ENCODE results near the gene BMPR1B. TPM values are rescaled to one million over a fixed set of nuclear protein-coding genes. Genes with fewer than 3 reads are reported as not detected.

The BMPR1B gene
- total RNA-seq, 2 donors from 2014 or later = 0.10 to 0.24 TPM

GRCh38 chr4:94722270-94722669 is 35.5 kb upstream of the BMPR1B start:
- H3K36me3 ChIP-seq = no peaks in the 10 kb centered on the region
- intact Hi-C loops (cut with DNase I) = no loop called here
- TF ChIP-seq, protein P1, sequence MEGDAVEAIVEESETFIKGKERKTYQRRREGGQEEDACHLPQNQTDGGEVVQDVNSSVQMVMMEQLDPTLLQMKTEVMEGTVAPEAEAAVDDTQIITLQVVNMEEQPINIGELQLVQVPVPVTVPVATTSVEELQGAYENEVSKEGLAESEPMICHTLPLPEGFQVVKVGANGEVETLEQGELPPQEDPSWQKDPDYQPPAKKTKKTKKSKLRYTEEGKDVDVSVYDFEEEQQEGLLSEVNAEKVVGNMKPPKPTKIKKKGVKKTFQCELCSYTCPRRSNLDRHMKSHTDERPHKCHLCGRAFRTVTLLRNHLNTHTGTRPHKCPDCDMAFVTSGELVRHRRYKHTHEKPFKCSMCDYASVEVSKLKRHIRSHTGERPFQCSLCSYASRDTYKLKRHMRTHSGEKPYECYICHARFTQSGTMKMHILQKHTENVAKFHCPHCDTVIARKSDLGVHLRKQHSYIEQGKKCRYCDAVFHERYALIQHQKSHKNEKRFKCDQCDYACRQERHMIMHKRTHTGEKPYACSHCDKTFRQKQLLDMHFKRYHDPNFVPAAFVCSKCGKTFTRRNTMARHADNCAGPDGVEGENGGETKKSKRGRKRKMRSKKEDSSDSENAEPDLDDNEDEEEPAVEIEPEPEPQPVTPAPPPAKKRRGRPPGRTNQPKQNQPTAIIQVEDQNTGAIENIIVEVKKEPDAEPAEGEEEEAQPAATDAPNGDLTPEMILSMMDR (IDR thresholded peaks at IDR 0.05) = no peak

DNA sequence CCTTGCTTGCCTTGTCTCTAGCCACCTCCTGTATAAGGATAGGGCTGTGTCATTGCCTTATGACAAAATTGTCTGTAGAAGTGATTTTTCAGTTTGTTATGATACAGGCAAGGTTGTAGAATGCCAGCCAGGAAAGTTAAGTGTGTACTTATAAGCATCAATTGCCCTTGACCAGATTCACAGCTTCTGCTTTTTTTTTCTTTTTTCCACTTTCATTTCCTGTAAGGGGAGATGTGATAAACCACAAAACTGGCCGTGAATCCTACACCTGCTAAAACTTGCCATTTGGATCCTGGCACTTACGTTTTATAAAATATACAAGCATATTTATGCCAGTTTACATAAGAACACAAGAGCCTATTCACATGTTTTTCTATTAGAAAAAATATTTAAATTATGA is 35.0 kb upstream of the BMPR1B start:
- TF ChIP-seq, protein P1 (IDR thresholded peaks at IDR 0.05) = no peak
- no peaks in the 10 kb centered on the region for H3K4me1 ChIP-seq
- no peak overlapping the region for H3K9ac ChIP-seq (ENCODE audit: low read depth in 2 of 2, low read length in 2 of 2)
- DNase-seq = no peak
- H3K27ac ChIP-seq = no peak overlapping the region
- H3K27me3 ChIP-seq = no peaks in the 10 kb centered on the region
- no peaks in the 10 kb centered on the region for H3K9me3 ChIP-seq
- H3K4me3 ChIP-seq = no peak overlapping the region
- no peaks in the 10 kb centered on the region for H3K36me3 ChIP-seq
- intact Hi-C loops (cut with DNase I) = no loop called here

More at GRCh38 chr4:94722270-94722669, 35.5 kb upstream of the BMPR1B start:
- Histone ChIP-seq H3K4me1 (no peaks in the 10 kb centered on the region), H3K27me3 (no peaks in the 10 kb centered on the region), H3K9me3 (no peaks in the 10 kb centered on the region), H3K27ac (no peak overlapping the region), H3K4me3 (no peak overlapping the region), H3K9ac (ENCODE audit: low read depth in 2 of 2, low read length in 2 of 2) (no peak overlapping the region)
- no peak for DNase-seq

DNA sequence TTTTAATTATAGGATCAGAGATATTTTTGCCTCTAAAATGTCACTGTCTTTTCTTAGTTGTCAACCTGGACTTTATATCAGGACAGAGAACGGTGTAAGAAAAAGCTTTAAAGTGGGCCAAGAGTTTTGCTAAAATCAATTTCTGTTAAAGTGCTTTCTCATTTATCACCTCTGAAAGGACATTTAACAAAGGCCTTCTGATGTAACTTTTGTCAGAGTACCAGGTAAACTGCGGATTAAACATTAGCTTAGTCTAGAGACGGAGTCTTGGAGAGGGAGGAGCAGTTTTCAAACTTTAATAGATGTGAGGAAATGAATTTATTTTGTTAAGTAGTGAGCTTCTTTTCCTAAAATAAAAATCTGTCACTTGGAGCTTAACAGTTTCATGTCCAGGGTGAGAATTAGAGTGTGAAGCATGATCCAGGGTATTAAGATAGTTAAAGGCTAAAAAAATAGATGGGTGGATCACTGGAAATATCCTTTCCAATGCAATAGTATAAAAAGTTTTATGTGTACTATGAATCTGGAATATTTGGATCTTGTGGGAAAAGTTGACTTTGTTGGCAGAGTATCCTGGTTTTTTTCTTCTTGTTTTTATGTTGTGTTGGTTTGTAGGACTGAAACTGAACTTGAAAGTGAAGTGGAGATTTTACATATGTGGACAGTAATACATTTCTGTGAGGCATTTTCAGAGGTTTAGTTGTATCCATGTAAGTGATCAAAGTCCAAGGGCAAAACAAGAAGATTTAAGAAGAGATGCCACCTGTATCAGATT is 33.6 kb upstream of the BMPR1B start:
- TF ChIP-seq, protein P1 (IDR thresholded peaks at IDR 0.05) = no peak

DNA sequence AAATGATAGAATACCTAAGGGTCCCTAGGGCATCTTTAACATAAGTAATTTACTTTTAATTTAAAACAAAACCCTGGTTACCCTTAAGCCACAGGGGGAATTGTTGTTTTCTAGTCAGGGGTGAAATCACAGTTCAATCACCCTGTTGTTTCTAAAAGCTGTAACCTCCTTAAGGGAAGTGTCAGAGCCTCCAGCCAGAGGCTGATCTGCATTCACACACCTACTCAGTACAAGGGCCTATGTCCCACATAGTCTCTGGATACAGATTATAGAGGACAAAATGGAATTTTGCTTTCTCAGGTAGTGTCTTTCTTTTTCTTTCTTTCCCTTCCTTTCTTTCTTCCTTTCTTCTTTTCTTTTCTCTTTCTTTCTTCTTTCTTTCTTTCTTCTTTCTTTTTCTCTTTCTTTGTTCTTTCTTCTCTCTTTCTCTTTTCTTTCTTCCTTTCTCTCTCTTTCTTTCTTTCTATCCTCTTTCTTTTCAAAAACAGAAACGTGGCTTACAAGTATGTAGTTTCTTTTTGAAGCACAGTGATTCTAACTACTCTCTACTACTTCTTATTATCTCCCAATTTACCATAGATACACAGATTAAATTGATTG is 31.1 kb upstream of the BMPR1B start:
- Histone ChIP-seq H3K4me1 (no peaks in the 10 kb centered on the region), H3K9ac (ENCODE audit: low read depth in 2 of 2, low read length in 2 of 2) (no peak overlapping the region), H3K27ac (no peak overlapping the region), H3K36me3 (no peaks in the 10 kb centered on the region), H3K27me3 (no peaks in the 10 kb centered on the region), H3K4me3 (no peak overlapping the region), H3K9me3 (no peaks in the 10 kb centered on the region)
- TF ChIP-seq, protein P1 (IDR thresholded peaks at IDR 0.05) = no peak
- intact Hi-C loops (cut with DNase I) = no loop called here
- DNase-seq = no peak

More for the DNA sequence above, 33.6 kb upstream of the BMPR1B start:
- DNase-seq = no peak
- Histone ChIP-seq H3K27ac (no peak overlapping the region), H3K36me3 (no peaks in the 10 kb centered on the region), H3K4me1 (no peaks in the 10 kb centered on the region), H3K27me3 (no peaks in the 10 kb centered on the region), H3K9me3 (no peaks in the 10 kb centered on the region), H3K4me3 (no peak overlapping the region), H3K9ac (ENCODE audit: low read depth in 2 of 2, low read length in 2 of 2) (no peak overlapping the region)
- intact Hi-C loops (cut with DNase I) = no loop called here

- no peaks in the 10 kb centered on the region for H3K4me1 ChIP-seq
- intact Hi-C loops (cut with DNase I) = no loop called here
- no peaks in the 10 kb centered on the region for H3K27me3 ChIP-seq
- no peak overlapping the region for H3K9ac ChIP-seq (ENCODE audit: low read depth in 2 of 2, low read length in 2 of 2)
- H3K27ac ChIP-seq = no peak overlapping the region
- H3K4me3 ChIP-seq = no peak overlapping the region
- no peaks in the 10 kb centered on the region for H3K36me3 ChIP-seq
- TF ChIP-seq, protein P1 (IDR thresholded peaks at IDR 0.05) = no peak
- DNase-seq = no peak
- H3K9me3 ChIP-seq = no peaks in the 10 kb centered on the region
Measured at GRCh38 chr4:94728056-94728766, 29.5 kb upstream of the BMPR1B start.
